NOMO-1 (cell line): ENCODE results near the gene TREH.

Source experiments
- DNase-seq, 2 experiments: peaks; one replicate each; lab custom pipeline; 2025; ENCODE audit not compliant: unreplicated experiment in 2 of 2; lab: John Stamatoyannopoulos, UW

TREH gene

GRCh38 chr11:118650366-118650765 lies 29.1 kb downstream of the TREH start:
- DNase-seq = no peak

GRCh38 chr11:118649941-118650340 lies 29.5 kb downstream of the TREH start:
- no peak for DNase-seq

GRCh38 chr11:118648291-118648690 lies 31.2 kb downstream of the TREH start:
- DNase-seq = no peak

DNA sequence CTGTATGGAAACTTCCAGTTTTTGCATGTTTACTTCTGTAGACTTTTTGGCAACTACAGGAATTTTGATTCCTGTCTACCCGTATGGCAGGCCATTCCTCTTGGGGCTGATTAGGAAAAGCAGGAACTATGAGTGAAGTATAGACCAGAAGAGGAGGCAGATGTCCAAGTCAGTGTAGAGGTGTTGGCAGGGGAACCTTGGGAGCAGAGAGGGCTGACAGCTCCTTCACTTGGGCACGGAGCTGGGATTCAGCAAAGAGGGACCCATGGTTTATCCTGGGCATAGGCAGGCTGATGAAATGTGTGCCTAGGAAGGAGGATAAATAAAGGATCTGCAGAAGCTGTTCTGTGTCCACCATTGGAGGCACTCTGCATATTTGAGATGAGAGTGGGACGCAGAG lies 33.1 kb downstream of the TREH start:
- DNase-seq = no peak

GRCh38 chr11:118645066-118645715 lies 34.3 kb downstream of the TREH start:
- no peak for DNase-seq

DNA sequence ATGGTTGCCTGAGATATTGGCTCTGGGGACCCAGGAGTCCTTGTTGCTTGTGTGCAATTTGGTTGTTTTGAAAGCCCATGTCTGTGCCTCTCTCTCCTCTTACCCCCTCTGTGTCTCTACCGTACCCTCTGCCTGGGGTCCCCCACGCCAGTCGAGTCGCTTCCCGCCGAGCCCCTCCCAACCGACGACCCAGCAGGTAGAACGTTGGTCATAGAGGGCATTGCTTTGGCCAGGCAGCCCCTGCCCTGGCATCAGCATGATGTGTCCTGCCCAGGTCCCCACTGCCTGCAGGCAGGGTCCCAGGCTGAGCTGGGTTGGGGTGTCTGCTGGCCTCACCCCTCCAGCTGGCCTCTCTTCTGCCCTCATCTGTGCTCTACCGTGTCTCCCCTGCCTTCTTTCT lies 35.0 kb downstream of the TREH start:
- no peak for DNase-seq

DNA sequence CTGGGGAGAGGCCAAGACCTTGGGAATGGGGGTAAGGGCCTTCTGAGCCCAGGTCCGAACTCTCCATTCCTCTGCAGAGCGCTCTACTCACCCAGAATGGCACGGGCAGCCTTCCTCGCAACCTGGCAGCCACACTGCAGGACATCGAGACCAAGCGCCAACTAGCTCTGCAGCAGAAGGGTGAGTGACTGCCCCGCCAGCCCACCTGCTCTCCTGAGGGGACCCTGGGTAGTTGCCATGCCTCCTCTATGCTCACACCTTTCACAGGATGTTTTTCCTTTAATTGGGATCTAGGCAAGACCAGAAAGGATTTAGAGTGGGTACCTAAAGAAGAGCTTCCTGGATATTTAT lies 35.5 kb downstream of the TREH start:
- DNase-seq = no peak

DNA sequence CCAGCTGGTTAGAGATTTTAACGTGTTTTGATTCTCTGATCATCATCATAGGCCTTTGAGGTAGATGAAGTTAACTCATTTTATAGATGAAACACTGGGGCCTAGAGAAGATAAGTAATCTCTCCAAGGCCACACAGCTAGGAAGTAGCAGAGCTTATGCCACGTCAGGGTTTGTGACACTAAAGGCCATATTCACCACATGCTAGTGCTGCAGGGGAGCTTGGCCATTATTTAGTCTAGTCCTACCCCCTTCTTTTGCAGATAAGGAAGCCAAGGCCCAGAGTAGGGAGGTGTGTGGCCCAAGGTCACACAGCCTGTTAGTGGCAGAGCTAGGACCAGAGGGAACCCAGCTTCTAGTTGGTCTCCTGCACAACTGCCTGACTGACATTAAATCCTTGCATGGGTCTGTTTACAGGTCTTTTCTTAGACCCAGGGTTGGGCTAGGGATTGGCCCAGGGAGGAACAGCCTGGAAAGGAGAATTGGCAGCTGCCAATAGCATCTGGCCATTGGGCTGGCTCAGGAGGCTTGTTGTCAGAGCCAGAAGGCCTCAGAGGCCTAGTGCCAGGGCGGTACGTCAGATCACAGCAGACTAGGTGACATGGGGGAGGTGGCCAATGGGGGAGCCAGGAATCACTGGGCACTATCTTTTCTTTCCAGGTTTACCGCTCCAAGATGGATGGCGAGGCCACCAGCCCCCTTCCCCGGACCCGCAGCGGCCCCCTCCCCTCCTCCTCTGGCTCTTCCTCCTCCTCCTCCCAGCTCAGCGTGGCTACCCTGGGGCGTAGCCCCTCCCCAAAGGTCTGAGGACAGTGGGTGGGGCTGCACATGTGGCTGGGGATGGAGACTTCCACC lies 36.1 kb downstream of the TREH start:
- DNase-seq = no peak

DNA sequence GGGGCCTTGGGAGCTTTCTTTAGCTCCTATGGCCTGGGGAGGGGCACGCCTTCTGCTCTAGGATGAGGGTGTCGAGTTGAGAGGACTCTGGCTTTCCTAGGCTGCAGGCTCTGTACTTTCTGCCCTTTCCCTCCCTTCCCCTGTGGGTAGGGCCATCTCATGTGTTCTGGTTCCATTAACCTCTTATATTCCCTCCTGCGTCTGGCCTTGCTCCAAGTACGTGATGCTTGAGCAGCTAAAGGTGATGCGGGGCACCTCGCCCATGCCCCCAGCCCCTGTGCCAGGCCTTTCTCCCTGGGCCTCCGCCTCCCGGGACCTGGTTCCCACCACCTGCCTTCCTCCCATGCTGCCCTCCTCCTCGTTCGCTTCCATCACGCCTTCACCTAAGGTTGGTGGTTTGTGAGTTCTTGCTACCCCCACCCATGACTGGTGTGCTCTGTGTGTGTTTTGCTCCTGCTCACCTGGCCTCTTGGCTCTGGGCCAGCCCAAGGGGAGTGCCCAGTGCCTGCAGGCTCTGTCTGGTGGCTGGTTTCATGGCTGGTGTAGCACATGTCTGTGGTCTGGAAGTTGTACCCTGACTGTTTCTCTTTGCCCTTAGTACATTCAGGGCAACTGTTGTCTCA lies 37.9 kb downstream of the TREH start:
- no peak for DNase-seq

GRCh38 chr11:118640332-118641154 lies 38.9 kb downstream of the TREH start:
- no peak for DNase-seq

GRCh38 chr11:118639899-118640298 lies 39.6 kb downstream of the TREH start:
- DNase-seq = no peak

DNA sequence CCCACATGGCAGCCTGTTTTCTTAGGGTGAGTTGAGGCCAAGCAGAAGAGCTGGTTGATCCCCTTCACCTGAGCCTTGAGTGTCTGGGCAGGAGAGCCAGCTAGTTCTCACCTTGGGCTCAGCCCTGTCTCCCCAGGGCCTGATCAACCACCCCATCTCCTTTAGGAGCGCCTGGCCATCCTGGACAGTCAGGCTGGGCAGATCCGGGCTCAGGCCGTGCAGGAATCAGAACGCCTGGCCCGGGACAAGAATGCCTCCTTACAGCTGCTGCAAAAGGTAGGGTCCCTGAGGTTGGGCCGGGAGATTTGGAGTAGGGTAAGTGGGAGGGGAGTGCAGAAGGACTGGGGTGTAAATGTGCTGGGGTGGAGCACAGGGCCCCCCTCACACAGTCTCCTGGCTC lies 40.7 kb downstream of the TREH start:
- DNase-seq = no peak

GRCh38 chr11:118636569-118637290 lies 42.7 kb downstream of the TREH start:
- no peak for DNase-seq

GRCh38 chr11:118635642-118636041 lies 43.8 kb downstream of the TREH start:
- no peak for DNase-seq

DNA sequence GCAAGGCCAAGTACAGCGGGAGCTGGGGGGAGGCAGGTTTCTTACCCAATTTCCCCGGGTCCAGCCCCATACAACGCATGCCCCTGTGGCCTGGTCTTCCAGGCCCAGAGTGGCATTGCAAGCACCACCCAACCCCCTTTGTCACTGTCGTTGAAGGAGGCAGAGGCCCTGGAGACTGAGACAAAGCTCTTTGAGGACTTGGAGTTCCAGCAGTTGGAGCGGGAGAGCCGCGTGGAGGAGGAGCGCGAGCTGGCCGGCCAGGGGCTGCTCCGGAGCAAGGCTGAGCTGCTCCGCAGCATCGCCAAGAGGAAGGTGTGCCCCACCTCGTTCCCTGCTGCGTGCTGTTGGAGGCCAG lies 44.2 kb downstream of the TREH start:
- no peak for DNase-seq

GRCh38 chr11:118634431-118635236 lies 44.8 kb downstream of the TREH start:
- DNase-seq = peak in 1 of 2 experiments; percentile 14

DNA sequence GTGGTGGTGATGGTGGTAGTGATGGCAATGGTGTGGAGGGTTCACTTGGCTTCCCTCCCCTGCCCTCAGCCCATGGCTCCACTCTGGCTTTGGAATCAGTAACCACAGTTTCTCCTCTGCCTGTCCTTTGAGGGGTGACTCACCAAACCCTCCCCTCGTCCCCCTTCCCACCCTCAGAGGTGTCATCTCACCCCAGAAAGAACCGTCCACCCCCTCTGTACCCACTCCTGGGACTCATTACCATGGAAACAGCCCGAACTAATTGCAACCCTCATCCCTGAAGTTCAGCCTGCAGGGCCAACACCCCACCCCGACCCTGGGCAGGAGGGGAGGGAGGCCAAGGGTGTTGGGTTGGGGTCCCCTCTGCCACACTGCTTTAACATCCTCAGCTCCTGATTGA lies 45.5 kb downstream of the TREH start:
- DNase-seq = no peak

GRCh38 chr11:118633319-118633690 lies 46.1 kb downstream of the TREH start:
- DNase-seq = no peak

DNA sequence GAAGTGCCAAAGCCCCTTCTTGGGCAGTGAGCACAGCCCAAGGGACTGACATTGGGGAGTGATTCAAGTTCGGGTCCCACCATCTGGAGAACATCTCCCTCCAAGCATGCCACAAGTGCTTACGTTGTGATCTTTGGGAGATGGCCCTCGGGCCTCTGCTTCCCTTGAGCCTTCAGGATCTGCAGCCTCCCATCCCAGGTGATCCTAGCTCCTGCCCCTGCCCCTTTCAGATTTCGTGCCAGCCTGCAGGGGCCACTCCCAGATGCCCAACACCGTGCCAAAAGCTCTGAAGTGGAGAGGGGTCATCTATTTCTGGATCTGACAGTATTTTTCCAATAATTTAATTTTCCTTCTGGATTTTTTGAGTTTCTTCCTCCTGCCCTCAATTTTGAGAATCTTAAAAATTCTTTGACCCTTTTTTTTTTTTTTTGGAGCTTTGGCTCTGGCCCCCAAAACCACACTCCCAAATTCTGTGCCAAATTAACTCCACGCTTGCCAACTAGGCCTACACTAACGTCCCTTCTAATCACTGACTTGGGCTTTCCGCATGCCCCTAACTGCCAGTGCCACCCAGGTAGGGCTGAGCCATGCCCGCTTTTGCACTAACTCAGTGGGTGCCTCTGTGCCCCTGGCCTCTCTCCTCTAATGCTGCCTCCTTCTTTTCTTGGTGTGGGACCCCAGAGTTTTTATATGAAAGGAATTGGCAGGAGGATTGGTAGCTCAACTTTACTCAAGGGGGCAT lies 46.7 kb downstream of the TREH start:
- no peak for DNase-seq
